ENCODE data around the gene LYZ.

LYZ gene

DNA sequence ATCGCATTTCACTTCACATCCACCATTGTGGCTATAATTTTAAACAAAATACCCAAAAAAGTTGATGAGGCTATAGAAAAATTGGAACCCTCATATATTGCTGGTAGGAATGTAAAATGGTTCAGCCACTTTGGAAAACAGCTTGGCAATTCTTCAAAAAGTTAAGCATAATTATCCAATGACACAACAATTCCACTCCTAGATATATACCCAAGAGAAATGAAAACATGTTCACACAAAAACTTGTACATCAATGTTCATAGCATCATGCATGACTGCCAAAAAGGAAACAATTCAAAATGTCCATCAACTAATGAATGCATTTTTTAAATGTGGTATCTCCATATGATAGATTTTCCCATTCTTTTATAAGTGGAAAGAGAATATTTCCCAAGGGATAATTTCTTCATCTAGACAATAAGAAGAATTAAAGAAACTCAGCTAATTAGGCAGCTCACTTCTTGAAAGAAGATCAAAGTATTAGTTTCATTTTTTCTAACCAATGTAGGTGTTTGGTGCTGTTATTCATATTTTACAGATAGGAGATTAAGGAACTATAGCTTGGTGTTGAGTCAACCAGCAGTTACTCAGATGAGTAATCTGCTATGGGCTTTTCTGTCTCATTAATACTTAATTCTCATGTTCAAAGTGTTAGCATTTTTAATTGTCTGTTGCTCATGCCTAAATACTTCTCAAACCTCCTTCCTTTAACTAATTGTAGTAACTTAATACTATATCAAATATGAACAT is 44.2 kb downstream of the LYZ start:
- Histone ChIP-seq H2BK12ac (ENCODE audit: low read length) (no peak overlapping the region), H3K4me1 (ENCODE audit: control insufficient read depth in 2 of 2, insufficient read depth in 1 of 2, low read depth in 1 of 2, low read length in 2 of 2) (no peaks in the 10 kb centered on the region), H3K27ac (replicated peaks; ENCODE audit: low read length) (no peak overlapping the region), H3K4ac (ENCODE audit: low read length) (no peak overlapping the region), H3K79me1 (ENCODE audit: low read depth, low read length) (no peaks in the 10 kb centered on the region), H3K14ac (ENCODE audit: low read length) (no peak overlapping the region), H3K18ac (ENCODE audit: low read length) (no peak overlapping the region), H2BK120ac (ENCODE audit: low read depth, low read length) (no peak overlapping the region), H3K4me3 (ENCODE audit: low read length in 2 of 2) (no peak overlapping the region), H3K36me3 (replicated peaks in 1 of 2; ENCODE audit: control insufficient read depth in 2 of 2, insufficient read depth in 2 of 2, low read length in 2 of 2) (peaks cover 0 to 57% of the 10 kb centered on the region in 2 donors), H2AK5ac (ENCODE audit: low read depth, low read length) (no peak overlapping the region), H3K4me2 (ENCODE audit: insufficient read depth, low read length, poor library complexity, severe bottlenecking) (no peak overlapping the region), H4K91ac (ENCODE audit: low read depth, low read length, poor library complexity) (no peak overlapping the region), H3K23ac (ENCODE audit: low read depth, low read length, poor library complexity) (no peak overlapping the region), H2AFZ (ENCODE audit: low read length) (no peak overlapping the region), H4K8ac (ENCODE audit: low read depth, low read length) (no peak overlapping the region), H3K9ac (ENCODE audit: low read depth, low read length, poor library complexity) (no peak overlapping the region), H2BK15ac (ENCODE audit: low read length) (no peak overlapping the region), H3K9me3 (replicated peaks in 1 of 2; ENCODE audit: control insufficient read depth in 2 of 2, insufficient read depth in 1 of 2, low read depth in 1 of 2, low read length in 2 of 2) (peaks cover 2 to 11% of the 10 kb centered on the region in 2 donors), H3K27me3 (ENCODE audit: control insufficient read depth in 3 of 3, insufficient read depth in 3 of 3, low read depth in 1 of 3, low read length in 3 of 3) (no peaks in the 10 kb centered on the region), H2BK5ac (ENCODE audit: low read length) (no peak overlapping the region)
- no CpG with 5 or more reads among the region's 1 CpG for WGBS, 2 donors (ENCODE audit: extremely low coverage in 2 of 2, insufficient read length in 2 of 2, insufficient replicate concordance in 1 of 2)
- no peak for DNase-seq (ENCODE audit: low spot score)

GRCh38 chr12:69396041-69396440 is 47.9 kb downstream of the LYZ start:
- no peak overlapping the region for H3K23ac ChIP-seq (ENCODE audit: low read depth, low read length, poor library complexity)
- no peak overlapping the region for H4K91ac ChIP-seq (ENCODE audit: low read depth, low read length, poor library complexity)
- H3K4me2 ChIP-seq (ENCODE audit: insufficient read depth, low read length, poor library complexity, severe bottlenecking): no peak overlapping the region
- H3K18ac ChIP-seq (ENCODE audit: low read length): no peak overlapping the region
- no peak overlapping the region for H2BK5ac ChIP-seq (ENCODE audit: low read length)
- H2AFZ ChIP-seq (ENCODE audit: low read length): no peak overlapping the region
- no CpG with 5 or more reads among the region's 1 CpG for WGBS, 2 donors (ENCODE audit: extremely low coverage in 2 of 2, insufficient read length in 2 of 2, insufficient replicate concordance in 1 of 2)
- no peaks in the 10 kb centered on the region for H3K79me1 ChIP-seq (ENCODE audit: low read depth, low read length)
- no peak overlapping the region for H2BK15ac ChIP-seq (ENCODE audit: low read length)
- H2AK5ac ChIP-seq (ENCODE audit: low read depth, low read length): no peak overlapping the region
- no peak overlapping the region for H3K14ac ChIP-seq (ENCODE audit: low read length)
- H2BK120ac ChIP-seq (ENCODE audit: low read depth, low read length): no peak overlapping the region
- no peak overlapping the region for H3K4me3 ChIP-seq (ENCODE audit: low read length in 2 of 2)
- no peak overlapping the region for H4K8ac ChIP-seq (ENCODE audit: low read depth, low read length)
- no peak for DNase-seq (ENCODE audit: low spot score)
- no peak overlapping the region for H3K4ac ChIP-seq (ENCODE audit: low read length)
- no peaks in the 10 kb centered on the region for H3K4me1 ChIP-seq (ENCODE audit: control insufficient read depth in 2 of 2, insufficient read depth in 1 of 2, low read depth in 1 of 2, low read length in 2 of 2)
- peaks cover 2 to 16% of the 10 kb centered on the region in 2 donors for H3K9me3 ChIP-seq (replicated peaks in 1 of 2; ENCODE audit: control insufficient read depth in 2 of 2, insufficient read depth in 1 of 2, low read depth in 1 of 2, low read length in 2 of 2)
- no peak overlapping the region for H3K27ac ChIP-seq (replicated peaks; ENCODE audit: low read length)
- no peak overlapping the region for H3K9ac ChIP-seq (ENCODE audit: low read depth, low read length, poor library complexity)
- H3K27me3 ChIP-seq (ENCODE audit: control insufficient read depth in 3 of 3, insufficient read depth in 3 of 3, low read depth in 1 of 3, low read length in 3 of 3): no peaks in the 10 kb centered on the region
- no peak overlapping the region for H2BK12ac ChIP-seq (ENCODE audit: low read length)
- H3K36me3 ChIP-seq (replicated peaks in 1 of 2; ENCODE audit: control insufficient read depth in 2 of 2, insufficient read depth in 2 of 2, low read length in 2 of 2): peaks cover 0 to 34% of the 10 kb centered on the region in 2 donors

- Histone ChIP-seq H2AK5ac (ENCODE audit: low read depth, low read length) (no peak overlapping the region), H3K9me3 (replicated peaks in 1 of 2; ENCODE audit: control insufficient read depth in 2 of 2, insufficient read depth in 1 of 2, low read depth in 1 of 2, low read length in 2 of 2) (peaks cover 2 to 16% of the 10 kb centered on the region in 2 donors), H2BK120ac (ENCODE audit: low read depth, low read length) (no peak overlapping the region), H2BK5ac (ENCODE audit: low read length) (no peak overlapping the region), H3K23ac (ENCODE audit: low read depth, low read length, poor library complexity) (no peak overlapping the region), H3K14ac (ENCODE audit: low read length) (no peak overlapping the region), H3K4me1 (ENCODE audit: control insufficient read depth in 2 of 2, insufficient read depth in 1 of 2, low read depth in 1 of 2, low read length in 2 of 2) (no peaks in the 10 kb centered on the region), H3K4me2 (ENCODE audit: insufficient read depth, low read length, poor library complexity, severe bottlenecking) (no peak overlapping the region), H3K36me3 (replicated peaks in 1 of 2; ENCODE audit: control insufficient read depth in 2 of 2, insufficient read depth in 2 of 2, low read length in 2 of 2) (peaks cover 0 to 25% of the 10 kb centered on the region in 2 donors), H2BK12ac (ENCODE audit: low read length) (no peak overlapping the region), H3K27me3 (ENCODE audit: control insufficient read depth in 3 of 3, insufficient read depth in 3 of 3, low read depth in 1 of 3, low read length in 3 of 3) (no peaks in the 10 kb centered on the region), H3K9ac (ENCODE audit: low read depth, low read length, poor library complexity) (no peak overlapping the region), H4K8ac (ENCODE audit: low read depth, low read length) (no peak overlapping the region), H3K4me3 (ENCODE audit: low read length in 2 of 2) (no peak overlapping the region), H3K79me1 (ENCODE audit: low read depth, low read length) (no peaks in the 10 kb centered on the region), H3K18ac (ENCODE audit: low read length) (no peak overlapping the region), H4K91ac (ENCODE audit: low read depth, low read length, poor library complexity) (no peak overlapping the region), H3K4ac (ENCODE audit: low read length) (no peak overlapping the region), H2AFZ (ENCODE audit: low read length) (no peak overlapping the region), H2BK15ac (ENCODE audit: low read length) (no peak overlapping the region), H3K27ac (replicated peaks; ENCODE audit: low read length) (no peak overlapping the region)
- no CpG with 5 or more reads among the region's 3 CpGs for WGBS, 2 donors (ENCODE audit: extremely low coverage in 2 of 2, insufficient read length in 2 of 2, insufficient replicate concordance in 1 of 2)
- DNase-seq (ENCODE audit: low spot score): no peak
Observed at GRCh38 chr12:69396963-69397362, 48.8 kb downstream of the LYZ start.

- no peak for DNase-seq (ENCODE audit: low spot score)
- no peak overlapping the region for H2BK5ac ChIP-seq (ENCODE audit: low read length)
- H3K36me3 ChIP-seq (replicated peaks in 1 of 2; ENCODE audit: control insufficient read depth in 2 of 2, insufficient read depth in 2 of 2, low read length in 2 of 2): peaks cover 0 to 15% of the 10 kb centered on the region in 2 donors
- H2BK120ac ChIP-seq (ENCODE audit: low read depth, low read length): no peak overlapping the region
- no peak overlapping the region for H3K14ac ChIP-seq (ENCODE audit: low read length)
- H2AFZ ChIP-seq (ENCODE audit: low read length): no peak overlapping the region
- no peaks in the 10 kb centered on the region for H3K4me1 ChIP-seq (ENCODE audit: control insufficient read depth in 2 of 2, insufficient read depth in 1 of 2, low read depth in 1 of 2, low read length in 2 of 2)
- no peak overlapping the region for H3K9ac ChIP-seq (ENCODE audit: low read depth, low read length, poor library complexity)
- H3K79me1 ChIP-seq (ENCODE audit: low read depth, low read length): no peaks in the 10 kb centered on the region
- H2BK15ac ChIP-seq (ENCODE audit: low read length): no peak overlapping the region
- no peak overlapping the region for H4K91ac ChIP-seq (ENCODE audit: low read depth, low read length, poor library complexity)
- no peak overlapping the region for H2AK5ac ChIP-seq (ENCODE audit: low read depth, low read length)
- no peak overlapping the region for H3K4ac ChIP-seq (ENCODE audit: low read length)
- no peak overlapping the region for H3K18ac ChIP-seq (ENCODE audit: low read length)
- no peaks in the 10 kb centered on the region for H3K27me3 ChIP-seq (ENCODE audit: control insufficient read depth in 3 of 3, insufficient read depth in 3 of 3, low read depth in 1 of 3, low read length in 3 of 3)
- H3K9me3 ChIP-seq (replicated peaks in 1 of 2; ENCODE audit: control insufficient read depth in 2 of 2, insufficient read depth in 1 of 2, low read depth in 1 of 2, low read length in 2 of 2): peaks cover 2 to 16% of the 10 kb centered on the region in 2 donors
- H2BK12ac ChIP-seq (ENCODE audit: low read length): no peak overlapping the region
- WGBS, 2 donors (ENCODE audit: extremely low coverage in 2 of 2, insufficient read length in 2 of 2, insufficient replicate concordance in 1 of 2): no CpG with 5 or more reads among the region's 3 CpGs
- H3K27ac ChIP-seq (replicated peaks; ENCODE audit: low read length): no peak overlapping the region
- H4K8ac ChIP-seq (ENCODE audit: low read depth, low read length): no peak overlapping the region
- H3K23ac ChIP-seq (ENCODE audit: low read depth, low read length, poor library complexity): no peak overlapping the region
- no peak overlapping the region for H3K4me3 ChIP-seq (ENCODE audit: low read length in 2 of 2)
- no peak overlapping the region for H3K4me2 ChIP-seq (ENCODE audit: insufficient read depth, low read length, poor library complexity, severe bottlenecking)
Observed at GRCh38 chr12:69397978-69398377, 49.8 kb downstream of the LYZ start.

Data from neuronal stem cell (in vitro differentiated cells).